DMS153 treated with DMSO at 0.1 percent for 48 hours (cell line): ENCODE results near the gene CRADD.
"Not testable (repeated sequence)": the region's sequence is repeated elsewhere in the genome, so short reads cannot be mapped to it uniquely, and the experiment has no call there.

Experiments
- DNase-seq: peaks from one replicate; lab custom pipeline; 2025; ENCODE audit not compliant: unreplicated experiment; lab: John Stamatoyannopoulos, UW

Gene CRADD

DNA sequence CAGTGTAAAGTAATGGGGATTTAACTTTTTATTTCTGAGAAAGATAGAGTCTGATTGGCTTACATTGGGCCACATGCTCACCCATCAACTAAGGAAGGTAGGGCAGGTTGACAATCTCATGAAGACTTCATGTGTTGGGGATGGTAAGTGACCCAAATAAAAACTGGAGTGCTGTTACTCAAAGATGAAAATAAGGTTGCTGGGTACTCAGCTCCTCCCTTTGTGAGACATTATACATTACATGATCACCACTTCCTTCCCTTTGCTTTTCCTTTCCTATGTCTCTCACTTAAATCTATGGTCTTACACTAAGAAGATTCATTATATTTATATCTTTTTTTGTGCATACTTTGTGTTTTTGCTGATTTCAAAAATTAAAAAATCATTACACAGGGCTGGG is 247.2 kb downstream of the CRADD start:
- DNase-seq: no peak

DNA sequence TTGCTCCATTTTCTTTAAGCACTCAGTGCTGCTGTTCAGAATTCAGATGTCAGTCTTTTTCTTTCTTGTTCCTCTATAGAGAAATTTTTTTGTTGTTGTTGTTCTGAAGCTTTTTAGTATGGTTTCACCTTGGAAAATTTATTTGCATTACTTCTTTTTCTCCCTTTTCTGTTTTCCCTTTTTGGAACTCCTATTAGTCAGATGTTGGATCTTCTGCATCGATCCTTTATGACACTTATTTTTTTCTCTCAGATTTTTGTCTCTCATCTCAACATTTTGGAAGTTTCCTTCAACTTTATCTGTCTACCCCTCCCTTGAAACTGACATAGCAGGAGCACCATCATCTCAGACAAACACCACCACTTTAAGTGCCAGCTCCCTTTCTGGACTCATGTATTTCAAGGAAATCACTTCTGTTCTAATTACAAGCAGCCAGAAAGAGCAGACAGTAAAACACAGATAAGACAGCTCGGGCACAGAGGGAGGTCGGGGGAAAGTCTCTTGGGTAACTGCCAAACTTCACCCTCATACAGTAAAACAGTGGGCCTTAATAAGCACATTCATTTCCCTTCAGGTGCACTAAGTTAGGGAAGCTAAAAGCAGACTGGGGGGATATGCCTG is 248.5 kb downstream of the CRADD start:
- DNase-seq: no peak

DNA sequence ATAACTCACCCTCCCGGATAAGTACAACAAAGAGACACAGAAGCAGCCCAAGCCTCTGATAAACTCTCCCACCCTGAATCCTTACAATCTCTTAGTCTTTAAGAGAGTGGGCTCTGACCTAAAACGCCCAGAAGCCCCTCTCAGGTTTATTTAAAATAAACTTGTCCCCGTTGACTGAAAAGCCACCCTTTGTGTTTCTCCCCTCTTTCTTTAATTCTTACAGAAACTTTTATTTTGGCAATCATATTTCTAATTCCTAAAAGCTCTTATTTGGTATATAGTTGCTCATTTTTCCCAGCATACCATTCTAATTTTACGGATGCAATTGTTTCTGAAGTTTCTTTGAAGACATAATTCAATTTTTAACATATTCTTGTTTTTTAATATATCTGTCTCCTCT is 249.1 kb downstream of the CRADD start:
- DNase-seq: no peak

DNA sequence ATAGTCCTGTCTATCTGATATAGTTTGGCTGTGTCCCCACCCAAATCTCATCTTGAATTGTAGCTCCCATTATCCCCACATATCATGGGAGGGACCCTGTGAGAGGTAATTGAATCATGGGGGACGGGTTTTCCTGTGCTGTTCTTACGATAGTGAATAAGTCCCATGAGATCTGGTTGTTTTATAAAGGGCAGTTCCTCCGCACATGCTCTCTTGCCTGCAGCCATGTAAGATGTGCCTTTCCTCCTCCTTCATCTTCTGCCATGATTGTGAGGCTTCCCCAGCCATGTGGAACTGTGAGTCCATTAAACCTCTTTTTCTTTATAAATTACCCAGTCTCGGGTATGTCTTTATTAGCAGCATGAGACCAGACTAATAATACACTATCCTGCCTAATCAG is 251.9 kb downstream of the CRADD start:
- not testable (repeated sequence) for DNase-seq

DNA sequence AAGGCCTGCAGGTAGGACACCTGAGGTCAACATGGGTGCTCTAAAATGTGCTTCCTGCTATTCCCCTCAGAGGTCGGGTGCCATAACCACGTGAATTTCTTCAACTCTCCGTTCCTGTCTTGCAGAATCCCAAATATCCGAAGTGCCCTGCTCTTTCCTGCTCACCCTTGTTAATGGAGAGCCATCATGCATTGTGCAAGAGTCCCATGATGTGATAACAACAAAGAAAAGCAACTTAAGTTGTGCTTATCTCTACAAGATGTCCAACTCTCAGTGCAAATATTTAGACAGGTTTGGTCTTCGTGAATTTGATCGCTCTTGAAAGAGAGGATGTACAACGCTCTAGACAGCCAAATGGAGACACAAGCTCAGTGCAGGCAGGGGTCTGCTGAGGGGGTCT is 260.6 kb downstream of the CRADD start:
- DNase-seq: no peak

DNA sequence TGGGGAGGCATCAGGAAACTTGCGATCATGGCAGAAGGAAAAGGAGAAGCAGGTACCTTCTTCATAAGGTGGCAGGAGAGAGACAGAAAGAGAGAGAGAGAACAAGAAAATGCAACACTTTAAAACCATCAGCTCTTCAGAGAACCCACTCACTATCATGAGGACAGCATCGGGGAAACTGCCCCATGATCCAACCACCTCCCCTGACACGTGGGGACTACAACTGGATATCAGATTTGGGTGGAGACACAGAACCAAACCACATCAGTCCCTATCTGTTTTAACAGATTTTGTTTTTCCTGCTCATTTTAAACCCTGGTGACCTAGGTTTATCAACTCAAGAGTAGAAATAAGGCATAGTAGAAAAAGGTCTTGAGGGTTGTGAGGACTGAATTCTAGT is 261.1 kb downstream of the CRADD start:
- no peak for DNase-seq

DNA sequence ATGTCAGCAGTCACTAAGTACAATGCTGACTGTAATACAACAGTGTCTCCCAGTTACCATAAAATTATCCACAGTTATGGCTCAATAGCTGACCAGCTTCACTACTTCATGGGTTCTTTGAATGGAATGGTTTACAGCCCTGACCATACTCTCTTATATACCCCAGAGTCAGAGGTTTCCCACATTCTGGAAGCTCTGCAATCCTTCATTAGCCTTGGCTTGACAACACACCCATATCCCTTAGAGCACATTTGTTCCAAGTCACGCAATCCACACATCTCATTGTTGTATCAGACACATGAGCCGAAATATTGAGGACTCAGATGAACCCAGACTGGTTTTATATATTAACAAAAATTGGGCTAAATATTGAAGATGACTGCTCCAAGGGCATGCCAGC is 261.8 kb downstream of the CRADD start:
- no peak for DNase-seq

DNA sequence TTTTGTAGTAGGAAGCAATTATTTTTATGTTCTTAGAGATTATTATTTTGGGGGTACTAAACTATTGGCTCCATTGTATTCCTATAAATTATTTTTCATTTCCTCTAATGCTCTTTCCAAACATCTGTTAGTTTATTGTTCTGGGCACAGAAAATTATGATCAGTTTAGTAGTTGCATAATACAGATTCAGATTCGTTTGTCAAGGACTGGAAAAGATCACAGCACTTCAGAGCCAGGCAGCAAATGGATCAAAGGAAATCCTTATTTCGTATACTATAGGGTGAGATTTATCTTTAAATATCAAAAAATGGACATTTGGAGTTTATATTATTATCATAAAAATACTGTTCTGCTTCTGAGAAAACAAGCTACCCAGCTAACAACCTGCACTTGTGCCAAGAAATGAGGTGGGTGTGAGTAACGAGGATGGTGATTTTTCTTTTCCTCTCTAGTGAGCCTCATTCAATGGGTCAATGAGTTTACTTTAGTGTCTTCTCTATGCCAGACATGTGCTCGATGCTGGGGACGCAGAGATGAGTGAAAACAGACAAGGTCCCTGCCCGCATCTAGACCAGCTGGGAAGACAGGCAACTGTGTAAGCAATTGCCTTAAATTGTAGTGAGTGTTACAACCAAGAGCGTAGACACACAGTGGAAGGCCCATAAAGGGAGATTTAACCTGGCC is 262.6 kb downstream of the CRADD start:
- no peak for DNase-seq

DNA sequence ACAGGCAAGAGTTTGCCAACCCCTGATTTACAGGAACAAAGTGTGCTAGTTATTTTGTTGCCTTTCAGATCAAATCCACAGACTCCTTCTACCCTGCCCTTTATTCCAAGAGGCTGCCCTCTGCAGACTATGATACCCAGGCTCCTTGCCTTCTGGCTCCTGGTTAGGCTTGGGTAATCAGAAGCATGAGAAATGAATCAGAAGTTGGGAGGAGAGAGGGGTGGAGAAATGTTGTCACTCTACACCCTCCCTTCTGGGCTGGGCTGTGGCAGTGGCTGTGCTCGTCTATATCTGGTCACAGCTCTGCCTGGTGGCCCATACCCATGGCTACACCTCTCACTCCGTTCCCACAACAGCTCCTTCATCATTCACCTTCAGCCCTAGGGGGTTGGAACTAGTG is 266.6 kb downstream of the CRADD start:
- DNase-seq: no peak

DNA sequence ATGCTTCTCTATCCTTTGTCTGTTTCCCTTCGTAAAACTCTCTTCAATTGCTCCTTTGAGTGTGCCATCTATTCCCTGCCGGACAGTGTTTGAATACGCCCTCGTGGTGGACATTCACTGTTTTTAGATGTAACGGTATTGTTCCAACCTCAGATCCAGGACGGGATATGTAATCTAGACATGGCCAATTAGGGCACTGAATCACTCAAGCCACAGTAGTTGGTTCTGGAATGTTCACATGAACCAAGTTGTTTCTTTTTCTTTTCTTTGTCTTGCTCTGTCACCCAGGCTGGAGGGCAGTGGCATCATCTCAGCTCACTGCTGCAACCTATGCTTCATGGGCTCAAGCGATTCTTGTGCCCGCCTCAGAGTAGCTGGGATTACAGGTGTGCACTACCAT is 267.0 kb downstream of the CRADD start:
- DNase-seq: no peak
